Hepatocyte (in vitro differentiated cells): Measurements from ENCODE around the gene TAS1R2. TPM values are rescaled to one million over a fixed set of nuclear protein-coding genes. Genes with fewer than 3 reads are reported as not detected.

Experiments
- DNase-seq: peaks from one replicate; pipeline ENCODE4 v3.0.0-alpha.2; 2016; ENCODE audit warnings: low spot score
- H2AFZ ChIP-seq: fragments of 200-600 bp; sonication (generic); 2 replicates; pipeline ENCODE4 v1.6.0; 2016; ENCODE audit warnings: antibody characterized with exemption, mild to moderate bottlenecking
- H3K27ac ChIP-seq: fragments of 200-600 bp; sonication (generic); 2 replicates; pipeline ENCODE4 v1.5.1; 2016; ENCODE audit warnings: mild to moderate bottlenecking
- H3K27me3 ChIP-seq: fragments of 200-600 bp; sonication (generic); 2 replicates; pipeline ENCODE4 v1.6.1; 2016
- H3K36me3 ChIP-seq: fragments of 200-600 bp; sonication (generic); replicated peaks from 2 replicates; pipeline ENCODE4 v1.5.1; 2016; ENCODE audit warnings: low read depth; ENCODE audit not compliant: insufficient read depth
- H3K4me1 ChIP-seq: fragments of 200-600 bp; sonication (generic); 2 replicates; pipeline ENCODE4 v1.5.1; 2016; ENCODE audit warnings: mild to moderate bottlenecking, moderate library complexity; ENCODE audit not compliant: insufficient read depth
- H3K4me2 ChIP-seq: fragments of 200-600 bp; sonication (generic); 2 replicates; pipeline ENCODE4 v1.6.0; 2016
- H3K4me3 ChIP-seq: fragments of 200-600 bp; sonication (generic); 2 replicates; pipeline ENCODE4 v1.5.1; 2016; ENCODE audit warnings: mild to moderate bottlenecking
- H3K79me2 ChIP-seq: fragments of 200-600 bp; sonication (generic); 2 replicates; pipeline ENCODE4 v1.6.0; 2017; ENCODE audit warnings: mild to moderate bottlenecking
- H3K9me2 ChIP-seq: fragments of 200-600 bp; sonication (generic); replicated peaks from 2 replicates; pipeline ENCODE4 v1.6.0; 2017; ENCODE audit warnings: mild to moderate bottlenecking; ENCODE audit not compliant: insufficient read depth
- H3K9me3 ChIP-seq: fragments of 200-600 bp; sonication (generic); 2 replicates; pipeline ENCODE4 v1.5.1; 2016; ENCODE audit warnings: low read depth, mild to moderate bottlenecking
- H4K20me1 ChIP-seq: fragments of 200-600 bp; sonication (generic); 2 replicates; pipeline ENCODE4 v1.6.0; 2016; ENCODE audit warnings: mild to moderate bottlenecking; ENCODE audit not compliant: insufficient read depth, poor library complexity, severe bottlenecking
- EZH2 ChIP-seq: fragments of 200-600 bp; sonication (generic); IDR thresholded peaks from 2 replicates; pipeline ENCODE4 v1.6.1; 2016; ENCODE audit warnings: antibody characterized with exemption, mild to moderate bottlenecking, borderline replicate concordance
- EZH2phosphoT487 ChIP-seq: fragments of 200-600 bp; sonication (generic); IDR thresholded peaks from one replicate; pipeline ENCODE4 v1.6.1; 2018; ENCODE audit warnings: antibody characterized with exemption, mild to moderate bottlenecking, low read depth, moderate library complexity; ENCODE audit not compliant: unreplicated experiment, severe bottlenecking
- WGBS: methylation state at CpG from one replicate; pipeline ENCODE4 v1.1.6; 2016; ENCODE audit warnings: low lambda C conversion rate; ENCODE audit errors: missing lambda C conversion rate; 5-methylcytosine and 5-hydroxymethylcytosine counted together
- polyA plus RNA-seq: library from polyadenylated mRNA; unstranded; fragments of >200 nt; fragmentation: Nextera tagmentation; extraction: Ambion mirVana; gene quantifications from 2 replicates; pipeline ENCODE4 v1.2.1, GENCODE V29; 2016
- total RNA-seq: library from RNA; depleted of rRNA; stranded (reverse); fragments of >200 nt; gene quantifications from 2 replicates; pipeline ENCODE4 v1.2.3, GENCODE V29; 2014
- TF ChIP-seq, protein P1 (sequence below): fragments of 200-600 bp; sonication (generic); IDR thresholded peaks from 2 replicates; pipeline ENCODE4 v1.5.1; 2016; ENCODE audit warnings: antibody characterized with exemption, mild to moderate bottlenecking; ENCODE audit not compliant: poor library complexity

TAS1R2 gene
- total and polyA plus RNA-seq, 2 experiments from 2014 or later, result not detected

DNA sequence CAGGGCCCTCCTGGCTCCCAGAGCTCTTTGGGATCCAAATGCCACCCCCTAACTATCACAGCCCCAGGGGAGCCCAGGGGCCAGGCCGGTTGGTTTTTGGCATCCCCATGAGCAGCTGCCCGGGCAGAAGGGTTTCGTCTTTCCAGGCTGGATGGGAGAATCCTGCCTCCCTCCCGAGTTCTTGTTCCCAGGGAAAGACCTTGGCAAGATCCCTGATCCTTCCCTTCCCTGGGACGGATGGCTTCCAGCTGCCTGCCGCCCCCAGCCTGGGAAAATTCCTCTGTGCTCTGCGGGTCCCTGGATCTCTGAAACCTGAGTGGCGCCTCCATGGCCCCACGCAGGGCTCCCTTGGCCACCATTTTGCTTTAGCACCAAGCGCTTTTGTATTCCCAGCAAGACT is 55.6 kb downstream of the TAS1R2 start:
- Histone ChIP-seq H3K4me3 (no peak overlapping the region), H2AFZ (no peak overlapping the region), H4K20me1 (no peaks in the 10 kb centered on the region), H3K36me3 (no peaks in the 10 kb centered on the region), H3K79me2 (no peaks in the 10 kb centered on the region), H3K9me2 (no peaks in the 10 kb centered on the region), H3K27me3 (no peaks in the 10 kb centered on the region), H3K4me2 (no peak overlapping the region), H3K27ac (no peak overlapping the region), H3K9me3 (no peaks in the 10 kb centered on the region), H3K4me1 (no peaks in the 10 kb centered on the region)
- DNase-seq, result no peak
- TF ChIP-seq, protein P1, sequence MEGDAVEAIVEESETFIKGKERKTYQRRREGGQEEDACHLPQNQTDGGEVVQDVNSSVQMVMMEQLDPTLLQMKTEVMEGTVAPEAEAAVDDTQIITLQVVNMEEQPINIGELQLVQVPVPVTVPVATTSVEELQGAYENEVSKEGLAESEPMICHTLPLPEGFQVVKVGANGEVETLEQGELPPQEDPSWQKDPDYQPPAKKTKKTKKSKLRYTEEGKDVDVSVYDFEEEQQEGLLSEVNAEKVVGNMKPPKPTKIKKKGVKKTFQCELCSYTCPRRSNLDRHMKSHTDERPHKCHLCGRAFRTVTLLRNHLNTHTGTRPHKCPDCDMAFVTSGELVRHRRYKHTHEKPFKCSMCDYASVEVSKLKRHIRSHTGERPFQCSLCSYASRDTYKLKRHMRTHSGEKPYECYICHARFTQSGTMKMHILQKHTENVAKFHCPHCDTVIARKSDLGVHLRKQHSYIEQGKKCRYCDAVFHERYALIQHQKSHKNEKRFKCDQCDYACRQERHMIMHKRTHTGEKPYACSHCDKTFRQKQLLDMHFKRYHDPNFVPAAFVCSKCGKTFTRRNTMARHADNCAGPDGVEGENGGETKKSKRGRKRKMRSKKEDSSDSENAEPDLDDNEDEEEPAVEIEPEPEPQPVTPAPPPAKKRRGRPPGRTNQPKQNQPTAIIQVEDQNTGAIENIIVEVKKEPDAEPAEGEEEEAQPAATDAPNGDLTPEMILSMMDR, result no peak
- TF ChIP-seq EZH2 (no peak), EZH2phosphoT487 (no peak)
- WGBS, result 70% methylated on average over 10 of the region's 10 CpGs

DNA sequence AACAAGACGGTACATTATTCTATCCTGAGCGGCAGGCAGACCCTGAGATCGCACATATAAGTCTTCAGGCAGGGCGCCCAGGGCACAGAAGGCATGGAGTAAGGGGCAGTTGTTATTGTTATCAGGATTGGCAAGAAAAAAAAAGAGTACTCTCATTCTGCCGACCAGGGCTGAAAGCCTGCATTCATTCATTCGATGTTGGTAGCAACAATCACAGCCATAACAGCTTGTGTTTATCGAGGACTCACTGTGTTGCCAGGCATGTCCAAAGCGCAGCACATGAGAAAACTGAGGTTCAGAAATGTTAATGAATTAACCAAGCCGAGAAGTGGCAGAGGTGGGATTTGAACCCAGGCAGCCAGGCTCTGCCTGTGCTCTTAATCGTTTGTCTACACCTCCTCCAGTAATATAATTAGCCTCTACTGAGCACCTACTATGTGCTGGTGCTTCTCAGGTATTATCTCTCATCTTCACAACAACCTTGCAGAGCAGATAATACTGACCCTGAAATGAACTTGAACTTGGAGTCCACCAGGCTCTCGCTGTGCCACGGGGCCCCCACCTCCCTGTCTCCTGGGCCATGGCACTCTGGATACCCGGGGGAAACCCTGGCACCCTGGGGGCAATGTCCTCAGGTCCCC is 56.2 kb downstream of the TAS1R2 start:
- 82% methylated on average over 13 of the region's 13 CpGs for WGBS

DNA sequence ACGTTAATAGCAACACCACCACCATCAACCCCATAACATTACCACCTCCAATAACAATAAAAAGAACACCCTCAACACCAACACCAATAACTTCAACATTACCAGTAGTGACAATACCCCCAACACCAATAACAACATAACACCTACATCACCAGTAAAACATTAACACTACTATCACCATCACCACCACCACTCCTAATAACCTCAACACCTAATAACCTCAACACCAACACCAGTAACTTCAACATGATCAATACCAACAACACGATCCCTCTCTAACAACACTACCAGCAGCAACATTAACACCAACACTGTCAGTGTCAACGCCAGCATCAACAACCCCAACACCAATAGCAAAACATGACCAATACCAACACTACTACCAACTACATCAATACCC is 57.2 kb downstream of the TAS1R2 start:
- Histone ChIP-seq H3K9me3 (no peaks in the 10 kb centered on the region), H4K20me1 (no peaks in the 10 kb centered on the region), H3K9me2 (no peaks in the 10 kb centered on the region), H3K36me3 (no peaks in the 10 kb centered on the region), H2AFZ (no peak overlapping the region), H3K4me3 (no peak overlapping the region), H3K27me3 (no peaks in the 10 kb centered on the region), H3K4me2 (no peak overlapping the region), H3K4me1 (no peaks in the 10 kb centered on the region), H3K79me2 (no peaks in the 10 kb centered on the region), H3K27ac (no peak overlapping the region)
- WGBS, result 93% methylated on average over 3 of the region's 3 CpGs
- no peak for TF ChIP-seq EZH2phosphoT487
- no peak for TF ChIP-seq EZH2
- TF ChIP-seq, protein P1, result no peak
- no peak for DNase-seq

More for the DNA sequence above, 56.2 kb downstream of the TAS1R2 start:
- no peak for TF ChIP-seq EZH2phosphoT487
- TF ChIP-seq, protein P1, result no peak
- TF ChIP-seq EZH2, result no peak
- Histone ChIP-seq H4K20me1 (no peaks in the 10 kb centered on the region), H3K36me3 (no peaks in the 10 kb centered on the region), H2AFZ (no peak overlapping the region), H3K9me3 (no peaks in the 10 kb centered on the region), H3K4me1 (no peaks in the 10 kb centered on the region), H3K27ac (no peak overlapping the region), H3K4me3 (no peak overlapping the region), H3K79me2 (no peaks in the 10 kb centered on the region), H3K9me2 (no peaks in the 10 kb centered on the region), H3K4me2 (no peak overlapping the region), H3K27me3 (no peaks in the 10 kb centered on the region)
- no peak for DNase-seq
